ENCODE results near the gene CADM2.

The CADM2 gene

GRCh38 chr3:85572426-85572825 is 613.6 kb downstream of the CADM2 start:
- DNase-seq (ENCODE audit: low read depth) = no peak

- no peak for DNase-seq (ENCODE audit: low read depth)
Observed at GRCh38 chr3:85572978-85573377, 614.2 kb downstream of the CADM2 start.

GRCh38 chr3:85574006-85574705 is 615.4 kb downstream of the CADM2 start:
- DNase-seq (ENCODE audit: low read depth) = no peak

GRCh38 chr3:85576091-85576690 is 617.4 kb downstream of the CADM2 start:
- no peak for DNase-seq (ENCODE audit: low read depth)

- DNase-seq (ENCODE audit: low read depth) = no peak
Observed at GRCh38 chr3:85576697-85577200, 618.0 kb downstream of the CADM2 start.

GRCh38 chr3:85584779-85585356 is 626.1 kb downstream of the CADM2 start:
- no peak for DNase-seq (ENCODE audit: low read depth)

- DNase-seq (ENCODE audit: low read depth) = no peak
Observed at GRCh38 chr3:85586018-85586417, 627.2 kb downstream of the CADM2 start.

- DNase-seq (ENCODE audit: low read depth) = no peak
Observed at GRCh38 chr3:85589145-85589544, 630.4 kb downstream of the CADM2 start.

GRCh38 chr3:85591451-85591850 is 632.7 kb downstream of the CADM2 start:
- DNase-seq (ENCODE audit: low read depth) = no peak

GRCh38 chr3:85592256-85592655 is 633.5 kb downstream of the CADM2 start:
- no peak for DNase-seq (ENCODE audit: low read depth)

- DNase-seq (ENCODE audit: low read depth) = no peak
Observed at GRCh38 chr3:85594676-85595075, 635.9 kb downstream of the CADM2 start.

- no peak for DNase-seq (ENCODE audit: low read depth)
Observed at GRCh38 chr3:85603378-85603777, 644.6 kb downstream of the CADM2 start.

GRCh38 chr3:85604641-85605040 is 645.9 kb downstream of the CADM2 start:
- DNase-seq (ENCODE audit: low read depth) = no peak

- DNase-seq (ENCODE audit: low read depth) = no peak
Observed at GRCh38 chr3:85605066-85605465, 646.3 kb downstream of the CADM2 start.

- DNase-seq (ENCODE audit: low read depth) = no peak
Observed at GRCh38 chr3:85626662-85627061, 667.9 kb downstream of the CADM2 start.

GRCh38 chr3:85627932-85628331 is 669.1 kb downstream of the CADM2 start:
- DNase-seq (ENCODE audit: low read depth) = no peak

GRCh38 chr3:85631070-85631469 is 672.3 kb downstream of the CADM2 start:
- DNase-seq (ENCODE audit: low read depth) = no peak

- no peak for DNase-seq (ENCODE audit: low read depth)
Observed at GRCh38 chr3:85632921-85633320, 674.1 kb downstream of the CADM2 start.

- DNase-seq (ENCODE audit: low read depth) = no peak
Observed at GRCh38 chr3:85652360-85652759, 693.6 kb downstream of the CADM2 start.

- DNase-seq (ENCODE audit: low read depth) = no peak
Observed at GRCh38 chr3:85660451-85660850, 701.7 kb downstream of the CADM2 start.

GRCh38 chr3:85662462-85662861 is 703.7 kb downstream of the CADM2 start:
- DNase-seq (ENCODE audit: low read depth) = no peak

- no peak for DNase-seq (ENCODE audit: low read depth)
Observed at GRCh38 chr3:85667744-85668143, 709.0 kb downstream of the CADM2 start.

GRCh38 chr3:85670634-85671205 is 711.9 kb downstream of the CADM2 start:
- no peak for DNase-seq (ENCODE audit: low read depth)
